Endodermal cell (in vitro differentiated cells): Measurements from ENCODE around the gene STRA8. TPM values are rescaled to one million over a fixed set of nuclear protein-coding genes. Genes with fewer than 3 reads are reported as not detected.

ENCODE experiments used
- DNase-seq: peaks from one replicate; pipeline ENCODE4 v3.0.0-alpha.2; 2017
- H3K27ac ChIP-seq: 2 replicates; pipeline ENCODE4 v1.5.1; 2013; ENCODE audit warnings: mild to moderate bottlenecking, low read depth, low read length, moderate library complexity
- H3K27me3 ChIP-seq: 2 replicates; pipeline ENCODE4 v1.6.1; 2013; ENCODE audit warnings: mild to moderate bottlenecking, low read length, moderate library complexity; ENCODE audit not compliant: insufficient read depth, control insufficient read depth, poor library complexity, severe bottlenecking
- H3K36me3 ChIP-seq: 2 replicates; pipeline ENCODE4 v1.7.0; 2013; ENCODE audit warnings: mild to moderate bottlenecking, low read length, moderate library complexity; ENCODE audit not compliant: control insufficient read depth, insufficient read depth
- H3K4me1 ChIP-seq: one replicate; pipeline ENCODE4 v1.7.0; 2013; ENCODE audit warnings: low read length; ENCODE audit not compliant: control insufficient read depth, insufficient read depth
- H3K4me3 ChIP-seq: 2 replicates; pipeline ENCODE4 v1.5.1; 2013; ENCODE audit warnings: mild to moderate bottlenecking, low read length, moderate library complexity
- H3K9ac ChIP-seq: 2 replicates; pipeline ENCODE4 v1.6.1; 2013; ENCODE audit warnings: mild to moderate bottlenecking, low read length, moderate library complexity; ENCODE audit not compliant: poor library complexity, severe bottlenecking; ENCODE audit errors: extremely low read depth
- H3K9me3 ChIP-seq: 2 replicates; pipeline ENCODE4 v1.6.1; 2013; ENCODE audit warnings: mild to moderate bottlenecking, low read length, moderate library complexity; ENCODE audit not compliant: control insufficient read depth
- H3K27ac Mint-ChIP-seq: 2 replicates; pipeline ENCODE4 v1.8.0; 2020; ENCODE audit warnings: mixed read lengths
- H3K27me3 Mint-ChIP-seq: 2 replicates; pipeline ENCODE4 v1.8.0; 2021; ENCODE audit warnings: mild to moderate bottlenecking, mixed read lengths; ENCODE audit not compliant: insufficient read depth
- H3K36me3 Mint-ChIP-seq: 2 replicates; pipeline ENCODE4 v1.8.0; 2020; ENCODE audit warnings: low read depth, mixed read lengths
- H3K4me1 Mint-ChIP-seq: 2 replicates; pipeline ENCODE4 v1.8.0; 2020; ENCODE audit warnings: mixed read lengths
- H3K4me3 Mint-ChIP-seq: 2 replicates; pipeline ENCODE4 v1.8.0; 2020; ENCODE audit warnings: mild to moderate bottlenecking, moderate library complexity, mixed read lengths
- H3K9me3 Mint-ChIP-seq: 2 replicates; pipeline ENCODE4 v1.8.0; 2020; ENCODE audit warnings: mild to moderate bottlenecking, mixed read lengths
- CTCF ChIP-seq: fragments of 200-600 bp; sonication (generic); conservative IDR thresholded peaks from 2 replicates; pipeline ENCODE4 v1.5.0; 2021; ENCODE audit warnings: antibody characterized with exemption, mild to moderate bottlenecking
- WGBS, 2 experiments: methylation state at CpG; one replicate each; pipeline versions ENCODE4 v1.1.5 to v1.1.7; 2013; ENCODE audit warnings: missing lambda C conversion rate in 2 of 2, mixed read lengths in 1 of 2; ENCODE audit not compliant: insufficient coverage in 1 of 2, insufficient read length in 1 of 2; 5-methylcytosine and 5-hydroxymethylcytosine counted together
- total RNA-seq, 2 donors: library from RNA; stranded (reverse); fragmentation: NEBNext Ultra II Directional in 1 of 2; extraction: Animal tissue kit (Norgen Biotek cat#: 25700) in 1 of 2; gene quantifications; 2 replicates in 1 of 2; 3 replicates in 1 of 2; pipeline ENCODE4 v1.2.1, GENCODE V29; 2021

Gene STRA8
- total RNA-seq, 2 donors from 2014 or later = not detected

DNA sequence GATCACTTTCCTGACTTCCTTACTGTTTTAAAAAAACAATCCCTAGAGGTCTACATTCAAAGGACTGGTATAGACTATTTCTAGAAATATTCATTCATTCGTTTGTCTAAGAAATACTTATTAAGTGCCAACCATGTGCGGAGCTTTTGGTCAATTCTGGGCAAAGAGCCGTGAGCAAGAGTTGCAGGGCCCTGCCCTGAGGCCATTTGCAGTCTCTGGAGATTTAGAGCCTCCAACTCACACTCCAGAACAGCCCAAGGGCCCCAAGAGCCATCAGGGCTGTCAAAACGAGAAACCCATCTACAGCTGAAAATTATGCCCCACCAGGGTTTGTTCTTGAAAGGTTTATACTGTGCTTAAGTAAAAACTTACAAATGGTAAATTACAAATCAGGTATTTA lies 38.5 kb upstream of the STRA8 start:
- Histone ChIP-seq H3K9me3 (no peaks in the 10 kb centered on the region), H3K9ac (no peak overlapping the region), H3K4me1 (no peaks in the 10 kb centered on the region), H3K27me3 (no peaks in the 10 kb centered on the region), H3K36me3 (peaks cover 15% of the 10 kb centered on the region), H3K4me3 (no peak overlapping the region), H3K27ac (no peak overlapping the region)
- H3K27ac Mint-ChIP-seq = no peak overlapping the region
- peaks cover 42% of the 10 kb centered on the region for H3K36me3 Mint-ChIP-seq
- H3K27me3 Mint-ChIP-seq = no peaks in the 10 kb centered on the region
- DNase-seq = no peak
- TF ChIP-seq CTCF = no peak
- no peak overlapping the region for H3K4me3 Mint-ChIP-seq
- no peaks in the 10 kb centered on the region for H3K9me3 Mint-ChIP-seq
- peaks cover 6% of the 10 kb centered on the region for H3K4me1 Mint-ChIP-seq
- WGBS, 2 experiments = 94 to 100% methylated on average over 2 to 4 of the region's 4 CpGs

DNA sequence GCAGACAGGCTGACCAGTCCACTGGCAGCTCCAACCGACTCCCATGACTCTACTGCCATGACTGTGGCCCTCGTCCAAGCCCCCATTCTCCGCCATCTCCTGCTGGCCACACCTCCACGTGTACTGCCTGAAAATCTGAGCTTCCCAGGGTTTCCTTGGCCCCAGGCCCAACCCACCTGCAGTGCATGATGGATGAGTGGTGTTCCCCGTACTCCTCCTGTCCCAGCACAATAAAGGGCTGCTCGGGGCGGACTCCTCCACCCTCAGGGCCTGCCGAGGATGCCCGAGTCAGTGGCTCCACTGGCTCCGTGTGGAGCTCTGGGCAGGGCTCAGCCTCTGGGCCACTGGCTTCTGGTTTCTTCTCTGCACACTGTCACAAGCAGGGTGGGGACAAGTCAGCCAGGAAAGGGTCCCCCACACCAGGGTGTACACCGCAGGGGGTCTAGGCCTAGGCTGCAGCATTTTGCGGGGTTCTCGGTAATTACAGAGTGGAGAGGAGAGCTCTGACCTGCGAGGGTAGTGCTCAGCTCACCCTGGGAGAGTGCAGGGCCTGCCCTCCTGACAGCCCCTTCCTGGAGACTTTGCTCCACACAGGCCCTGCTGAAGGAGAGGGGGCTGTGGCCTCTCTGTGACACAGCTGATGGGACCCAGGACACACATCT lies 37.5 kb upstream of the STRA8 start:
- Histone ChIP-seq H3K27ac (no peak overlapping the region), H3K4me1 (no peaks in the 10 kb centered on the region), H3K27me3 (no peaks in the 10 kb centered on the region), H3K36me3 (peaks cover 15% of the 10 kb centered on the region), H3K9ac (no peak overlapping the region), H3K9me3 (no peaks in the 10 kb centered on the region), H3K4me3 (no peak overlapping the region)
- no peak for TF ChIP-seq CTCF
- H3K36me3 Mint-ChIP-seq = peaks cover 39% of the 10 kb centered on the region
- no peak for DNase-seq
- no peak overlapping the region for H3K27ac Mint-ChIP-seq
- WGBS, 2 experiments = 94 to 95% methylated on average over 7 to 14 of the region's 14 CpGs
- no peaks in the 10 kb centered on the region for H3K9me3 Mint-ChIP-seq
- no peaks in the 10 kb centered on the region for H3K27me3 Mint-ChIP-seq
- H3K4me3 Mint-ChIP-seq = no peak overlapping the region
- H3K4me1 Mint-ChIP-seq = peaks cover 6% of the 10 kb centered on the region

- H3K4me3 ChIP-seq = no peak overlapping the region
These were observed 36.3 kb upstream of the STRA8 start for GRCh38 chr7:135197343-135197742.

More at GRCh38 chr7:135197343-135197742, 36.3 kb upstream of the STRA8 start:
- Histone ChIP-seq H3K4me1 (no peaks in the 10 kb centered on the region), H3K36me3 (peaks cover 16% of the 10 kb centered on the region), H3K9me3 (no peaks in the 10 kb centered on the region), H3K27me3 (no peaks in the 10 kb centered on the region), H3K9ac (no peak overlapping the region), H3K27ac (no peak overlapping the region)
- Mint-ChIP-seq H3K27me3 (no peaks in the 10 kb centered on the region), H3K4me3 (no peak overlapping the region), H3K36me3 (peaks cover 38% of the 10 kb centered on the region), H3K4me1 (peaks cover 6% of the 10 kb centered on the region), H3K27ac (no peak overlapping the region), H3K9me3 (no peaks in the 10 kb centered on the region)
- TF ChIP-seq CTCF = no peak
- WGBS, 2 experiments = 85 to 89% methylated on average over 2 of the region's 2 CpGs
- no peak for DNase-seq
